ENCODE measurements around the gene CNGA4.

DNA sequence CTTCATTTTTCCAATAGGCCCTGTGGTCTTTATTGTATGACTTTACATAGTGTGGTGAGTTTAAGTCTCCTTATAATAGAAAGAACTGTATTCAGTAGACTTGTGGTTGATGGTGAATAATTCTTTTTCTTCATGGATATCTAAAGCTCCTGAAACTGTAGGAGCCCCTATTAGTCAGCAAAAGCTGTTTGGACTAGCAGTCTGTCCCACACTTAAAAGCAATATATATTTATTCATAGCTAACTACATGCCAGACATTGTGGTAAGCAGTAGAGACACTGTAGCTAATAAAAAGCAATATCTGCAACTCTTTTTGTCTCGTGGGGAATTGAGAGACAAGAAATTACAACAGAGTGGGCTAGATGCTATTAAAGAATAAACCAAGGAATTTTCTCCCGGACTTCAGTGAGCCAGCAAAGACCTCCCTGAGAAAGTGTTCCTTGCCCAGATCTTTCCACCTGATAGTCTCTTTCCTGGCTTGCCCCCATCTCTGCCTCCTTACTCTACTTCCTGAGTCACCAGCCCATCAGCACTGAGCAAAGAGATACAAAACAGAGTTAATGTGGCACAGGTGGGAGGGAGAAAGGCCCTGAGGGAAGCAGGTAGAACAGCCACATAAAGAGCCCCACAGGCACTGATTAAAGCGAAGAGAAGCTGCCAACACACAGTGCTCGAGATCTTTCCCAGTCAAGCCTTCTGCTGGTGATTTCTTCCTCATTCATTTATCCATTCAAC lies 41.3 kb upstream of the CNGA4 start:
- TF ChIP-seq CTCF (IDR thresholded peaks at IDR 0.05; ENCODE audit: low read depth, low read length) (no peak), POLR2A (IDR thresholded peaks at IDR 0.05; ENCODE audit: extremely low read depth, insufficient read length) (no peak)
- TF ChIP-seq, protein P1, sequence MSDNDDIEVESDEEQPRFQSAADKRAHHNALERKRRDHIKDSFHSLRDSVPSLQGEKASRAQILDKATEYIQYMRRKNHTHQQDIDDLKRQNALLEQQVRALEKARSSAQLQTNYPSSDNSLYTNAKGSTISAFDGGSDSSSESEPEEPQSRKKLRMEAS (IDR thresholded peaks at IDR 0.05; ENCODE audit: low read depth, low read length), result no peak
